Panc1 (cell line): ENCODE measurements around the gene UMAD1.

Experiments
- POLR2AphosphoS5 ChIP-seq: IDR thresholded peaks from 2 replicates; pipeline ENCODE4 v1.6.1; 2012; ENCODE audit warnings: mild to moderate bottlenecking, low read depth, low read length, moderate library complexity
- REST ChIP-seq, 2 experiments: IDR thresholded peaks; 2 replicates each; pipeline ENCODE4 v1.6.1; 2011 to 2012; ENCODE audit warnings: low read depth in 2 of 2, control low read depth in 1 of 2, low read length in 1 of 2, mild to moderate bottlenecking in 1 of 2, moderate library complexity in 1 of 2; ENCODE audit not compliant: insufficient read depth in 1 of 2
- SIN3A ChIP-seq: IDR thresholded peaks from 2 replicates; pipeline ENCODE4 v1.6.1; 2012; ENCODE audit warnings: low read depth, mild to moderate bottlenecking, low read length, moderate library complexity, borderline replicate concordance; ENCODE audit not compliant: insufficient read depth
- TCF7L2 ChIP-seq: IDR thresholded peaks from 2 replicates; pipeline ENCODE4 v1.6.1; 2011; ENCODE audit warnings: mild to moderate bottlenecking, low read depth, low read length, inconsistent platforms
- TF ChIP-seq, protein P1 (sequence below): fragments of 450-650 bp; IDR thresholded peaks from 2 replicates; pipeline ENCODE4 v1.5.1; 2017; ENCODE audit warnings: mild to moderate bottlenecking

DNA sequence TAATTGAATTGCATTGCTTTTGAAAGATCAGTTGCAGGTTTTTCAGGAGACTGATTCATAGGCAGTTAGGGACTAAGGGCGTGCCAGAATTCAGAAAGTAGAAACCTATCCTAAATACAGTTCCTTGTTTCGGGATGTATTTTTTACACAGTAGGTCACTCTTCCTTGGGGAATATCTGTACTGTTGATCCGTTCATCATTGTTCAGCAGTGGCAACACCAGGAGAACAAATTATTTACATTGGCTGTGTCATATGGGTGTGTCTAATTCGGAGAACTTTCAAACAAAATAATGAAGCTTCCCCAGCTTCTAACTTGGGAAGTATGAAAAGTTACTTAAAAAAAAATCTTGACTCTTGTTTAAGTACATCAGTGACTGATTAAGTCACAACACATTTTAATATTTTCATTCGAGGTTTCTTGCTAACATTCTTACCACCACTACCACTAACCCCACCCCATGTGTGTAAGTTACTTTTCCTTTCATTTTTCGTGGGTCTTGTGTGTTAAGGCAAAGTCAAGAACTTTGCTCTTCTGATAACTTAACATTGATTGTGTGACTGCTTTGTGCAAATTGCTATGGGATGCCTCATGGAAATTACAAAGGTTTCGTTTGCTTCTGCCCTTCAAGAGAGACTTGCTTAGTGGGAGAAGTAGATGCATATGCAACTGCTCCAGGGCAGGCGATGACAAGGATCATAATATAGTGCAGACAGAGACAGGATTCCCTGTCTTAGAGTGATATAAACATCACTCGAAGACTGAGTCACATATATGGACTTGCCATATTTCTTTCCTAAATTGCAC, 121.6 kb downstream of the UMAD1 start:
- TF ChIP-seq POLR2AphosphoS5 (no peak), SIN3A (no peak), REST (IDR thresholded peaks at IDR 0.05; ENCODE audit: insufficient read depth in 1 of 2, low read depth in 2 of 2, low read length in 1 of 2) (no peak), TCF7L2 (no peak)
- TF ChIP-seq, protein P1, sequence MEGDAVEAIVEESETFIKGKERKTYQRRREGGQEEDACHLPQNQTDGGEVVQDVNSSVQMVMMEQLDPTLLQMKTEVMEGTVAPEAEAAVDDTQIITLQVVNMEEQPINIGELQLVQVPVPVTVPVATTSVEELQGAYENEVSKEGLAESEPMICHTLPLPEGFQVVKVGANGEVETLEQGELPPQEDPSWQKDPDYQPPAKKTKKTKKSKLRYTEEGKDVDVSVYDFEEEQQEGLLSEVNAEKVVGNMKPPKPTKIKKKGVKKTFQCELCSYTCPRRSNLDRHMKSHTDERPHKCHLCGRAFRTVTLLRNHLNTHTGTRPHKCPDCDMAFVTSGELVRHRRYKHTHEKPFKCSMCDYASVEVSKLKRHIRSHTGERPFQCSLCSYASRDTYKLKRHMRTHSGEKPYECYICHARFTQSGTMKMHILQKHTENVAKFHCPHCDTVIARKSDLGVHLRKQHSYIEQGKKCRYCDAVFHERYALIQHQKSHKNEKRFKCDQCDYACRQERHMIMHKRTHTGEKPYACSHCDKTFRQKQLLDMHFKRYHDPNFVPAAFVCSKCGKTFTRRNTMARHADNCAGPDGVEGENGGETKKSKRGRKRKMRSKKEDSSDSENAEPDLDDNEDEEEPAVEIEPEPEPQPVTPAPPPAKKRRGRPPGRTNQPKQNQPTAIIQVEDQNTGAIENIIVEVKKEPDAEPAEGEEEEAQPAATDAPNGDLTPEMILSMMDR = no peak
